GM21515 (cell line): ENCODE results near the gene APBB3.
A peak's percentile ranks its signal among the peaks of the same experiment; 100 is the strongest.
"Not testable (repeated sequence)": the region's sequence is repeated elsewhere in the genome, so short reads cannot be mapped to it uniquely, and the experiment has no call there.

Experiments used
- ATAC-seq: cut with Tn5 transposase; IDR thresholded peaks from one replicate; pipeline ENCODE4 v1.9.1; 2021; ENCODE audit not compliant: unreplicated experiment

APBB3 gene, protein sequence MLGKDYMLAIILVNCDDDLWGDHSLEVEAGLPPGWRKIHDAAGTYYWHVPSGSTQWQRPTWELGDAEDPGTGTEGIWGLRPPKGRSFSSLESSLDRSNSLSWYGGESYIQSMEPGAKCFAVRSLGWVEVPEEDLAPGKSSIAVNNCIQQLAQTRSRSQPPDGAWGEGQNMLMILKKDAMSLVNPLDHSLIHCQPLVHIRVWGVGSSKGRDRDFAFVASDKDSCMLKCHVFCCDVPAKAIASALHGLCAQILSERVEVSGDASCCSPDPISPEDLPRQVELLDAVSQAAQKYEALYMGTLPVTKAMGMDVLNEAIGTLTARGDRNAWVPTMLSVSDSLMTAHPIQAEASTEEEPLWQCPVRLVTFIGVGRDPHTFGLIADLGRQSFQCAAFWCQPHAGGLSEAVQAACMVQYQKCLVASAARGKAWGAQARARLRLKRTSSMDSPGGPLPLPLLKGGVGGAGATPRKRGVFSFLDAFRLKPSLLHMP

DNA sequence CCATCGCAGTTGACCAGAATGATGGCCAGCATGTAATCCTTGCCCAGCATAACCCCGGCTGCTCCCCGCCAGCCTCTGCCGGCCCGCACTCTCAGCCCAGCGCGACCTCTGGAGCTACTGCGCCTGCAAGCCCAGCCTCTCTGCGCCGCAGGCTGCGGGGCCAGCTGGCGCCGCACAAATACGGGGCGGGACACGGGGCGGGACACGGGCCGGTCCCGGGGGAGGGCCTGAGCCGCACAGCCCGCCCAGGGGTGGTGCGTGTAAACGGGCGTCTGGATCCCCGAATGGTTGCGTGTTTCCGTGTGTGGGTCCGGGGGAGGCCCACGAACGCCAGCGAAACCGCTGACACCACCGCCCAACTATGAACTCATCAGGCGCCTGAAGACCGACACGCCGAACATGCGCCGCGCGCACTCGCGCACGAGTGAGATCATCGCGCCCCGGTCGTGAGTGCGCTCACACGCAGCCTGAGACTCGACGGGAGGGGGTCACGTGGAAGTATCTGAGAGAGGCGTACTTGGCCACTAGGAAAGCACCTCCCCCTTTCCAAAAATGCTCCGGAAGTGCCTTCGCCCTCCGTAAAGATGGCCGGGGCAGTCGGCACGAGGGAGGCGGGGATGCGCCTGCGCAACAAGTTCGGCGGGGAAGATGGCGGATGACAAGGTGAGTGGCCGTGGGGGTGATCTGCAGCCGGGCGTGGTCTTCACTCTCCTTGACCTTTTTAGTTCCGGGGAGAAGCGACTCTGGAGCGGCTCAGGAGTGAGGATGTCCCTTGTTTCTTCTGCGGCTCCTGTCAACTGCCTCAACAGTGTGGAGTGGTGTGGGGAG, at the start of gene APBB3, which contains the start of gene SLC35A4:
APBB3 (minus strand) TSS at position 403 of the 828 bp plus-strand sequence; CDS start at position 50, 353 bp downstream.
SLC35A4 (plus strand) TSS at position 633 of the 828 bp plus-strand sequence. CDS start 2,342 bp downstream, outside the sequence.
- ATAC-seq, result peak; percentile 82

DNA sequence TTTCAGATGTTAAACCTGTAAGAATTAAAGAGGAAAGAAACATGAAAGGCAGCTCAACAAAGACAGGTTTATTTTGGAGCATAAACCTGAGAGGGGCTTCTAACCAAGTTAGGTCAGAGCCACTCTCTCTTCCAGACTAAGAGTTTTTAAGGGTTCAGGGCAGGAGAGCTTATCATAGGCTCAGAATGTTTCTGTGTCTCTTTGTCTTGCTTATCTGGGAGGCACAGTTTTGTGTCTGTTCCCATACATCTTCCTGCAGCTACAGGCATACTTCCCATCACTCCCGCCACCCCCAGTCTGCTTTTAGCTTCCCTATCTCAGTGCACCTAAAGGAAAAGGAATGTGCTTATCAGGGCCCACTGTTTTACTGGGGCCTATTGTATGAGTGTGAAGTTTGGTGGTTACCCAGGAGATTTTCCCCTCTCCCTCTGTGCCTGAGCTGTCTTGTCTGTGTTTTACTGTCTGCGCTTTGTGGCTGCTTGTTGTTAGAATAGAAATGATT, 46.7 kb upstream of the APBB3 start:
- ATAC-seq, result no peak

DNA sequence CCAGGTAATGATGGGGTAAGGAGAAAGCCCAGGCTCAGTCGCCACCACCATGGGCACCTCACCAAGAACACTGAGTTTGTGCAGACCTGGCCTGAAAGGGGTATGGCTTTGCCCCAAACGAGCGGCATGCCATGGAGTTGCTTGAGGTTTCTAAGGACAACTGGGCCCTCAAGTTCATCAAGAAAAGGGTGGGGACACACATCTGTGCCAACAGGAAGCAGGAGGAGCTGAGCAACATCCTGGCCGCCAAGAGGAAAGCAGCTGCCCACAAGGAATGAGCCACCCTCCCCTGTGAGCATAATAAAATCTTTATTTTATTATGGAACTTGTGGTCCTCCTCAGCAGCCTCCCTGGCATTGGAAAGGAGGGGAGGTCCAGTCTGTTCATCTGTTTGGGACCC, 44.7 kb upstream of the APBB3 start:
- no peak for ATAC-seq

DNA sequence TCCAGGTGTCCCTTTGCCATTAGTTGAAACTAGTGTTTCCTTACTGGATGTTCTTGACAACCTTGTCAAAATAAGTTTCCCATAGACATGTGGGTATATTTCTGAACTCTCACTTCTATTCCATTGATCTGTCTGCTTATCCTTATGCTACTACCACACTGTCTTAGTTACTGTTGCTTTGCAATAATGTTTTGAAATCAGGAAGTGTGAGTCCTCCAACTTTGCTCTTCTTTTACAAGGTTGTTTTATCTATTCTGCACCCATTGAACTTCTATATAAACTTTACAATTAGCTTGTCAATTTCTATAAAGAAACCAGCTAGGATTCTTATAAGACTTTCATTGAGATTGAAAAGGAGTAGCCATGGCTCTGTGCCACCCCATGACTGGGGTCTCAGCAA, 44.3 kb upstream of the APBB3 start:
- no peak for ATAC-seq

DNA sequence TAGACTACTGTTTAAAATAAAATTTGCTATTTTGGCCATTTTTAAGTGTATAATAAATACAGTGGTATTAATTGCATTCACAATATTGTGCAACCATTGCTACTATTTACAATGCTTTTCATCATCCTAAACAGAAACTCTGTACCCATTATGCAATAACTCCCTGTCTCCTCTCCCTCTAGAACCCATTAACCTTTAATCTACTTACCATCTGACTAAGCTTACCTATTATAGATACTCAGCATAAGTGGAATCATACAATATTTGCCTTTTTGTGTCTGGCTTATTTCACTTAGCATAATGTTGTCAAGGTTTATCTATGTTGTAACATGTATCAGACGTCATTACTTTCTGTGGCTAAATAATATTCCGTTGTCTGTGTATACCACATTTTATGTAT, 42.6 kb upstream of the APBB3 start:
- no peak for ATAC-seq

DNA sequence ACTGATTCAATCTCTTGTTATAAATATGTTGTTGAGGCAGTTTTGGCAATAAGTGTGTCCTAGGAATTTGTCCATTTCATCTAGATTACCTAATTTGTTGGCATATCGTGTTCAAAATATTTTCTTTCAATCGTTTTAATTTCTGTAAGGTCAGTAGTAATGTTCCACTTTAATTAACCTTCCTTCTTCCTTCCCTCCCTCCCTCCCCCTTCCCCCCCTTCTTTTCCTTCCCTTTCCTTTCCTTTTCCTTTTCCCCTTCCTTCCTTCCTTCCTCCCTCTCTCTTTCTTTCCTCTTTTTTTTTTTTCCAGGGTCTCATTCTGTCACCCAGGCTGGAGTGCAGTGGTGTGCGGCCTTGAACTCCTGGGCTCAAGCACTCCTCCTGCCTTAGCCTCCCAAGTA, 41.5 kb upstream of the APBB3 start:
- ATAC-seq, result no peak

DNA sequence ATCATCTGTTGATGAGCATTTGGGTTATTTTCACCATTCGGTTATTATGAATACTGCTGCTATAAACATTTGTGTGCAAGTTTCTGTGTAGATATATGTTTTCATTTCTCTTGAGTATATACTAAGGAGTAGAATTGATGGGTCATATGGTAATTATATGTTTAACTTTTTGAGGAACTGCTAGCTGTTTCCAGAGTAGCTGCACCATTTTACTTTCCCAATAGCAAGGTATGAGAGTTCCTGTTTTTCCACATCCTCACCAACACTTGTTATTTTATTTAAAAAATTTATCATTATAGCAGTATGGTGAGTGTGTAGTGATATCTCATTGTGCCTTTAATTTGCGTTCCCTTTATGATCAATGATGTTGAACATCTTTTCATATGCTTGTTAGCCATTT, 39.3 kb upstream of the APBB3 start:
- no peak for ATAC-seq

DNA sequence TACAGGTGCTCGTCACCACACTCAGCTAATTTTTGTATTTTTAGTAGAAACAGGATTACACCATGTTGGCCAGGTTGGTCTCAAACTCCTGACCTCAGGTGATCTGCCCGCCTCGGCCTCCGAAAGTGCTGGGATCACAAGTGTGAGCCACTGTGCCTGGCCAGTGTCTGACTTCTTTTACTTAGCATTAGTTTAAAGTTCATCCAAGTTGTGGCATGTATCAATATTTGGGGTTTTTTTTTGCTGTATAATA, 39.0 kb upstream of the APBB3 start:
- not testable (repeated sequence) for ATAC-seq

DNA sequence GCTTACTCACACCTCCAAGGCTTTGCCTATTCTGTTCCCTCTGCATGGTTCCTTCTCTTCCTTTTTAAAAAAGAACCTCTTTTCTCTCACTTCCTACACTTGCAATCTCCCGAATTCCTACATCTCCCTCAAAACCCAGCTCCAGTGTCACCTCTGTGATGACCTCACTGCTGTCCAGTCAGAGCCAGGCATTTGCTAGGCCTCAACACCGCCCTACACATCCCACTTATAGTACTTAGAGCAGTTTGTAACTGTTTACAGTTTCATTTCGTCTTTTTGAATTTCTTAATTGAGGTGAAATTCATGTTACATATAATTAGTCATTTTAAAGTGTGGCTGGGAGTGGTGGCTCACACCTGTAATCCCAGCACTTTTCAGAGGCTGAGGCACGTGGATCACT, 37.7 kb upstream of the APBB3 start:
- ATAC-seq, result no peak

DNA sequence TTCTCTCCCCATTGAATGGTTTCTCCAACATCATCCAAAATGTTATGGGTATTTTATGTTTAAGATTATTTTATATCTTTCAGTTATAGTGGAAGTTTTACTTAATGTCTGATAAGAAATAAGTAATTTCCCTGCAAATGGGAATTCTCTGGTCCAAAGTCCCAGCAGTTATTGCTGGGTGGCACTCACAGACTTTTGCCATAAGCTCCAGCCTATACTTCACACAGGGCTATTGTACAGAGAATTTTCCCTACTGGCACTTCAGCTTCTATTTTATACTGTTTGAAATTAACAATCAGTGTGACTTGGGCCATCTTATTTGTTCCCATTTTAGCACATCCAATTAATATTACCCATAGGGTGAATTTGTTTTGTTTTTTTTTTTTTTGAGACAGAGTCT, 35.7 kb upstream of the APBB3 start:
- no peak for ATAC-seq

DNA sequence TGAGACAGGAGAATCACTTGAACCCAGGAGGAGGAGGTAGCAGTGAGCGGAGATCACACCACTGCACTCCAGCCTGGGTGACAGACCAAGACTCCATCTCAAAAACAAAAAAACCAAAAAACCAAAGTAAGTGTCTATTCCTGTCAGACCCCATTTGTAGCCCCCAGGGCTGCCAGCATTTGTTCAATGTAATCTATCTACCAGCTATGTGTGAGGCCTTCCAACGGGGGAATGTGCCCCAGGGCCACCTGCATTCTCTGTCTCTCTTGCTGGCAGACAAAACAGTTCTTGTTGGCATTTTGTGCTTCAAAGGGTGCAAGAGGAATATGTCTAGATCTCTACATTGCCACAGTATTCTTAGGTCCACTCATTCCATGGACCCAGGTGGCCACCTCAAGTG, 34.4 kb upstream of the APBB3 start:
- ATAC-seq, result no peak

DNA sequence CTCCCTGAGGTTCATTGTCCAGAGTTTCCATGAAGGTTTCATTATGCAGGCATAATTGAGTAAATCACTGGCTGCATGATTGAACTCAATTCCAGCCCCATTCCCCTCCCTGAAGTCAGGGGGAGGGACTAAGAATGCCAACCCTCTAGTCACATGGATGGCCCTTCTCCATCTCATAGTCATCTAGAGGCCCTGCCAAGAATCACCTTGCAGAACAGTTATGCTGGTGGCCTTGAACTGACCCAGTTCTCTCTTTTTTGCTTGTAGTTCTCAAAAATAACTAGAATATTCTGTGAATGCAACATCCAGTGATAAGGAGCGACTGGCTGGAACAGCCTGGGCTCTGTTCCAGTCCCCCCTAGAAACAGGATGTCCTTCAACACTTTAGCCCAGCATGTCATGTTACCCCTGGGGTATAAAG, 31.9 kb upstream of the APBB3 start:
- no peak for ATAC-seq

DNA sequence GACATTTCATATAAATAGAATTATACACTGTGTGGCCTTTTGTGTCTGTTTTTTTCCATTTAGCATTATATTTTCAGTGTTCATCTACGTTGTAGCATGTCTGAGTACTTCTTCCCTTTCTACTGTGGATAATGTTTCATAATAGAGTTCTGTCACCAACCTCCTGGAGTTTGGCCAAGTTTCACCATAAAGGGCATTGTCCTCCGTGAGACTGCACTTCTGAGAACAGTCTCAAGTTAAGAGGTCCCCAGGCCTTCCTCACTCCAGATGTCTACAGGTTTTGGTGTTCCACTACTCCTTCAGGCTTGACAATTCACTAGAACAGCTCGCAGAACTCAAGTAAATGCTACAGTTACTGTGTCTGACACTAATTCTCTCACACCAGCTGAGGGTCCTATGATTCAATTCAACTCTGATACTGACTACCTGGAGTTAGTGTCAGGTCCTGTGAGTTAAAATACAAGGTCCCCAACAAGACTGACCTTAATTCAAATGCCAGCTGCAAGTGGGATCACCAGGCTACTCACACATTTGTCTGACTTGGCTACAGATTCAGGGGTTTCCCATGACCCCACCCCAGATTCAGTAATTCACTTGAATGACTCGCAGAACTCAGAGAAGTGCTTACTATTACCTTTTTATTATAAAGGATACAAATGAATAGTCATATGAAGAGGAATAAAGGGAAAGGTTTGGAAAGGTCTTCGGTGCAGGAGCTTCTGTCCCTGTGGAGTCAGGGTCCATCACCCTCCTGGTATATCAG, 31.3 kb upstream of the APBB3 start:
- no peak for ATAC-seq

DNA sequence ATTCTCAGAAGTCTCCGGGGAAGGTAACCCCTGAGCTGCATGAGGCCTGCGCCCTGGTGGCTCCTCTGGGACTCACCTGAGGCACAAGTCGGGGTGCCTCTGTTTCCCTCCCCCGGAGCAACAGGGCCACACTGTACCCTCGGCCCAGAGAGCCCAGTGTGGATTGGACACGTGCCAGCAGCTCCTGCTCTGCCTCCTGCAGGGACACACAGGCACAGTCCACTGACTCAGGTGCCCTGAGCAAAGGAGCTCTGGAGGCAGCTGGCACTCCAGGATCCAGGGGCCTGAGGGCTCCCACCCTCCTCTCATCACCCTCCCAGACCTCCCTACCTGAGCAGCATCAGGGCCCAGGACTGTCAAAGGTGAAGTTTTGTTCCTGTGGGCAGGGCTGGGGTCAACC, 29.8 kb upstream of the APBB3 start:
- ATAC-seq, result no peak

DNA sequence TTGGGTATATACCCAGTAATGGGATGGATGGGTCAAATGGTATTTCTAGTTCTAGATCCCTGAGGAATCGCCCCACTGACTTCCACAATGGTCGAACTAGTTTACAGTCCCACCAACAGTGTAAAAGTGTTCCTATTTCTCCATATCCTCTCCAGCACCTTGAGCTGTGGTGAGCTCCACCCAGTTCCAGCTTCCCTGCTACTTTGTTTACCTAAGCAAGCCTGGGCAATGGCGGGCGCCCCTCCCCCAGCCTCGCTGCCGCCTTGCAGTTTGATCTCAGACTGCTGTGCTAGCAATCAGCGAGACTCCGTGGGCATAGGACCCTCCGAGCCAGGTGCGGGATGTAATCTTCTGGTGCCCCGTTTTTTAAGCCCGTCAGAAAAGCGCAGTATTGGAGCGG, 28.7 kb upstream of the APBB3 start:
- not testable (repeated sequence) for ATAC-seq

DNA sequence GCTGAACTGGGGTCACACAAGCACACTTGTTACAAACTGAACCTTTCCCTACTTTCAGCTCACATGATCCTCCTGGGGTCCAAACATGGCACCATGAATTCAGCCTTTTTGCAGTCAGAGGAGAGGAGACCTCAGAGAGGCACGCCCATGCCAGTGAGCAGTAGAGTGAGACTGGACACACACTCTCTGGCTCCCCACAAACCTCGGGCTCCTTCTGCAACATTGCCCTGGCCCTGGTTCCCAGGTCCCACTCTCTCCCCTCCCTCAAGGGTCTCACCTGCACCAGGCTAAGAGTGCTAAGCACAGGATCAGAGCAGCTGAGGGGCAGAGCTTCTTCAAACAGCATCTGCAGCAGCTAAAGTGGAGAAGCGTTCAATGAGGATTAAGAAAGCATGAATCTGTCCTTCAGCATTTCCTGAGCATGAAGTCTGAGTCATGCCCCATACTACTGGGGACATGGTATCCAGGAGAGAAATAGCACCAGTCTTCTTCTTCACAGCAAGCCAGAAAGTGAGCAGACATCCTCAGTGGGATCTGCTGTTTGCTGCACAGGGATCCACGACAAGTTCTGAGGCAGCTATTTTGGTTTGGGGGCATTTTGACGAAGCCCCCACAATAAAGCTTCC, 27.5 kb upstream of the APBB3 start:
- no peak for ATAC-seq

DNA sequence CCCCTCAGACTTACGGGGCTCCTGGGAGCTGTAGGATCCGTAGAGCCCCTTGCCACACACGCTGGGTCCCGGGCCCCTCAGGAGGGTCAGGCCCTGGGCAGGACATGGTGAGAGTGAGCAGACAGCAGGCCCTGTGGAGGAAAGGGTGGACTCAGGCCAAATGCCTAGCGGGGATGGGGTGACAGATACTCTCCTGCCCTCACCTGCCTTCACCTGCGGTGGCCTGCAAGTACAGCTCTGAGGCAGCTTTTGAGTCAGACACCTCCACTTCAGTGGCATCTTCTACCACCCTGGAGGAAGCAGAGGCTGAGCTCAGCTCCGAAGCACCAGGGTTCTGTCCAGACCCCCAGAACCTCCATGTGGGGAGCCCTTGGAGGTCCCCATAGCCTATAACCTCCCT, 26.5 kb upstream of the APBB3 start:
- no peak for ATAC-seq

DNA sequence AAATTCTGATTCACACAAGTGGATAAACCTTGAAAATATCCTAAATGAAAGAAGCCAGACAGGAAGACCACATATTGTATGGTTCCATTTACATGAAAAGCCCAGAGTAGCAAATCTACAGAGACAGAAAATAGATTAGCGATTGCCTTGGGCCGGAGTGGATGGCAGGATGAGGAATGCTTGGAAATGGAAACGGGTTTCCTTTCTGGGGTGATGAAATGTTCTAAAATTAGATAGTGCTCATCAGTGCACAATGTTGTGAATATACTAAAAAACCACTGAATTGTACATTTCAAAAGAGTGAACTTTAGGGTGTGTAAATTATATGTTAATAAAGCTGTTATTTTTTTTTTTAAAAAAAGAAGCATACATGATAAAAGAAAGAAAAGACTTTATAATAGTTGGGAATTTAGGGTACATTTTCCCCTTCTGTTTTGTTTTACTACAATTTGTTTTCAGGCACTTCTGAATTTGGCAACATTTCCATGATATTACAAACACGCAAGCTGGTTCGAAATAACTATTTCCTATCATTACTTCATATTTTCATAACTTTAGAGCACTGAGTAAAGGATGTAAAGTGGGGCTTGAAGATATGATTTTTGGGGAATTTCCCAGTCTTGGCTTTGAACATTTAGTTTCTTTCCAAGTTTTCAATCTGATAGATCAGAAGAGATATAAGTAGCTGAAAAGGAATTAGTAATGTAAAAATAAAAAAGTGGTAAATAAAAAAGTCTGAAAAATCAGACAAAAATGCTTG, 24.1 kb upstream of the APBB3 start:
- ATAC-seq, result no peak

DNA sequence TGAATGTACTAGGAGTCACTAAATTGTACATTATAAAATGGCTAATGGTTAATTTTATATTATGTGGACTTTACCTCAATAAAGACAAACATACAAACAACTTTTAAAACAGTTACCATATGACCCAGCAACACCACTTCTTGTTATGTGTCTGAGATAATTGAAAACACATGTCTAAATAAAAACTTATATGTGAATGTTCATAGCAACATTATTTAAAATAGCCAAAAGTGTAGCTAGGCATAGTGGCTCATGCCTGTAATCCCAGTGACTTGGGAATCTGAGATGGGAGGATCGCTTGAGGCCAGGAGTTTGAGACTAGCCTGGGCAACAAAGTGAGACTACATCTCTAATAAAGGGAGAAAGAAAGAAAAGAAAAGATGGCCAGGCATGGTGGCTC, 23.1 kb upstream of the APBB3 start:
- no peak for ATAC-seq

DNA sequence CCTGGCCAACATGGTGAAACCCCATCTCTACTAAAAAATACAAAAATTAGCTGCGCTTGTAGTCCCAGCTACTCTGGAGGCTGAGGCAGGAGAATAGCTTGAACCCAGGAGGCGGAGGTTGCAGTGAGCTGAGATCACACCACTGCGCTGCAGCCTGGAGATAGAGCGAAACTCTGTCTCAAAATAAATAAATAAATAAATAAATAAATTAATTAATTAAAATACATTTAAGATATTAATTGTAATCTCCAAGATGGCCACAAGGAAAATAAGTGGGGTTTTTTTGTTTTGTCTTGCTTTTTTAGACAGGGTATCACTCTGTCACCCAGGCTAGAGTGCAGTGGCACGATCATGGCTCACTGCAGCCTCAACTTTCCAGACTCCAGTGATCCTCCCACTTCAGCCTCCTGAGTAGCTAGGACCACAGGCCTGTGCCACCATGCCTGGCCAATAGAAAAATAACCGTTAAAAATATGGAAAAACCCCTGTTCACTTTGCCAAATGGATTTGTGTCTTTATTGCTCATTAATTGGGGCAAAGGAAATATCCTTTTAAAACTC, 14.9 kb upstream of the APBB3 start:
- ATAC-seq, result not testable (repeated sequence)
